Skeletal muscle satellite cell (primary cell): ENCODE results near the gene ZYX.
A peak's percentile ranks its signal among the peaks of the same experiment; 100 is the strongest.
"Not testable (repeated sequence)": the region's sequence is repeated elsewhere in the genome, so short reads cannot be mapped to it uniquely, and the experiment has no call there.

Experiments
- H3K27me3 ChIP-seq: 2 replicates; pipeline ENCODE4 v1.7.0; 2013; ENCODE audit warnings: low read length; ENCODE audit not compliant: control insufficient read depth, insufficient read depth
- H3K36me3 ChIP-seq: 2 replicates; pipeline ENCODE4 v1.7.0; 2013; ENCODE audit warnings: mild to moderate bottlenecking, control low read depth, low read length; ENCODE audit not compliant: insufficient read depth
- H3K4me1 ChIP-seq: 2 replicates; pipeline ENCODE4 v1.7.0; 2013; ENCODE audit warnings: low read length; ENCODE audit not compliant: control insufficient read depth, insufficient read depth
- H3K4me2 ChIP-seq: 2 replicates; pipeline ENCODE4 v1.7.0; 2013; ENCODE audit warnings: mild to moderate bottlenecking, low read length
- H3K4me3 ChIP-seq: 2 replicates; pipeline ENCODE4 v1.7.0; 2013; ENCODE audit warnings: low read length
- H3K9ac ChIP-seq: 2 replicates; pipeline ENCODE4 v1.7.0; 2013; ENCODE audit warnings: mild to moderate bottlenecking, low read depth, low read length, moderate library complexity
- H3K9me3 ChIP-seq: replicated peaks from 2 replicates; pipeline ENCODE4 v1.7.0; 2013; ENCODE audit warnings: mild to moderate bottlenecking, control low read depth, low read length

Gene ZYX

GRCh38 chr7:143405173-143406001 lies 24.2 kb downstream of the ZYX start:
- no peak overlapping the region for H3K4me3 ChIP-seq
- no peak overlapping the region for H3K9ac ChIP-seq
- H3K27me3 ChIP-seq = no peaks in the 10 kb centered on the region
- H3K36me3 ChIP-seq = no peaks in the 10 kb centered on the region
- peaks cover 6% of the 10 kb centered on the region for H3K4me1 ChIP-seq
- H3K4me2 ChIP-seq = no peak overlapping the region
- H3K9me3 ChIP-seq = no peaks in the 10 kb centered on the region

- H3K9ac ChIP-seq = no peak overlapping the region
- no peaks in the 10 kb centered on the region for H3K36me3 ChIP-seq
- H3K4me3 ChIP-seq = no peak overlapping the region
- peaks cover 11% of the 10 kb centered on the region for H3K4me1 ChIP-seq
- no peaks in the 10 kb centered on the region for H3K27me3 ChIP-seq
- H3K9me3 ChIP-seq = no peaks in the 10 kb centered on the region
- H3K4me2 ChIP-seq = no peak overlapping the region
Observed at GRCh38 chr7:143406002-143406357, 24.8 kb downstream of the ZYX start.

- Histone ChIP-seq H3K4me2 (no peak overlapping the region), H3K4me3 (no peak overlapping the region), H3K27me3 (no peaks in the 10 kb centered on the region), H3K9ac (no peak overlapping the region), H3K4me1 (peaks cover 11% of the 10 kb centered on the region), H3K36me3 (no peaks in the 10 kb centered on the region), H3K9me3 (no peaks in the 10 kb centered on the region)
Observed at GRCh38 chr7:143407287-143408251, 26.4 kb downstream of the ZYX start.

- H3K36me3 ChIP-seq = no peaks in the 10 kb centered on the region
- H3K9ac ChIP-seq = no peak overlapping the region
- no peak overlapping the region for H3K4me2 ChIP-seq
- no peak overlapping the region for H3K4me3 ChIP-seq
- H3K27me3 ChIP-seq = no peaks in the 10 kb centered on the region
- peaks cover 11% of the 10 kb centered on the region for H3K4me1 ChIP-seq
- H3K9me3 ChIP-seq = no peaks in the 10 kb centered on the region
Observed at GRCh38 chr7:143408252-143408685, 27.1 kb downstream of the ZYX start.

- Histone ChIP-seq H3K36me3 (no peaks in the 10 kb centered on the region), H3K4me2 (no peak within 1 kb of the TSS), H3K4me1 (peaks cover 11% of the 10 kb centered on the region), H3K27me3 (no peaks in the 10 kb centered on the region), H3K4me3 (no peak within 1 kb of the TSS), H3K9me3 (no peaks in the 10 kb centered on the region), H3K9ac (no peak within 1 kb of the TSS)
Observed at GRCh38 chr7:143408686-143409561, 27.8 kb downstream of the ZYX start, which contains the start of gene EPHA1. EPHA1 (minus strand) TSS chr7:143408856; CDS start chr7:143408805, 51 bp downstream.

- H3K36me3 ChIP-seq = no peaks in the 10 kb centered on the region
- no peak overlapping the region for H3K9ac ChIP-seq
- H3K4me3 ChIP-seq = no peak overlapping the region
- peaks cover 19% of the 10 kb centered on the region for H3K4me1 ChIP-seq
- H3K4me2 ChIP-seq = peak overlapping the region; percentile 8
- H3K27me3 ChIP-seq = no peaks in the 10 kb centered on the region
- no peaks in the 10 kb centered on the region for H3K9me3 ChIP-seq
Observed at GRCh38 chr7:143410521-143411004, 29.4 kb downstream of the ZYX start.

- Histone ChIP-seq H3K4me2 (no peak overlapping the region), H3K9ac (no peak overlapping the region), H3K9me3 (no peaks in the 10 kb centered on the region), H3K27me3 (no peaks in the 10 kb centered on the region), H3K4me1 (peaks cover 28% of the 10 kb centered on the region), H3K4me3 (no peak overlapping the region), H3K36me3 (no peaks in the 10 kb centered on the region)
Observed at GRCh38 chr7:143411976-143412708, 31.0 kb downstream of the ZYX start.

- H3K4me2 ChIP-seq = no peak overlapping the region
- no peaks in the 10 kb centered on the region for H3K9me3 ChIP-seq
- no peaks in the 10 kb centered on the region for H3K27me3 ChIP-seq
- no peak overlapping the region for H3K9ac ChIP-seq
- H3K4me1 ChIP-seq = peaks cover 29% of the 10 kb centered on the region
- no peaks in the 10 kb centered on the region for H3K36me3 ChIP-seq
- no peak overlapping the region for H3K4me3 ChIP-seq
Observed at GRCh38 chr7:143413123-143413522, 32.0 kb downstream of the ZYX start.

- not testable (repeated sequence) for H3K9ac ChIP-seq, H3K36me3 ChIP-seq, H3K9me3 ChIP-seq, H3K27me3 ChIP-seq
- Histone ChIP-seq H3K4me3 (peak overlapping the region; percentile 48), H3K4me1 (peaks cover 34% of the 10 kb centered on the region), H3K4me2 (peak overlapping the region; percentile 69)
Observed at GRCh38 chr7:143415209-143415608, 34.1 kb downstream of the ZYX start.

- H3K4me1 ChIP-seq = peaks cover 29% of the 10 kb centered on the region
- no peaks in the 10 kb centered on the region for H3K36me3 ChIP-seq
- H3K9me3 ChIP-seq = no peaks in the 10 kb centered on the region
- peak overlapping the region; percentile 69 for H3K4me2 ChIP-seq
- H3K4me3 ChIP-seq = peak overlapping the region; percentile 48
- no peak overlapping the region for H3K9ac ChIP-seq
- no peaks in the 10 kb centered on the region for H3K27me3 ChIP-seq
Observed at GRCh38 chr7:143415742-143416397, 34.7 kb downstream of the ZYX start.
